HepG2 (cell line): ENCODE data around the gene ZCCHC17. TPM values are rescaled to one million over a fixed set of nuclear protein-coding genes. Genes with fewer than 3 reads are reported as not detected.

Source experiments
- ARNT ChIP-seq: fragments of 450-650 bp; IDR thresholded peaks from 2 replicates; pipeline ENCODE4 v1.6.1; 2017
- EED ChIP-seq: sonication (generic); formaldehyde crosslinking; IDR thresholded peaks from 2 replicates; pipeline ENCODE4 v1.5.0; 2020; ENCODE audit warnings: mild to moderate bottlenecking, missing genetic modification reagents
- ETV6 ChIP-seq: sonication (generic); formaldehyde crosslinking; conservative IDR thresholded peaks from 2 replicates; pipeline ENCODE4 v1.4.0; 2020; ENCODE audit warnings: missing genetic modification reagents
- GMEB2 ChIP-seq: IDR thresholded peaks from 2 replicates; pipeline ENCODE4 v1.6.1; 2016; ENCODE audit warnings: missing biosample characterization, missing genetic modification reagents, low read depth
- JARID2 ChIP-seq: sonication (generic); formaldehyde crosslinking; IDR thresholded peaks from 2 replicates; pipeline ENCODE4 v1.8.1; 2023; ENCODE audit warnings: missing genetic modification reagents, inconsistent platforms; ENCODE audit not compliant: insufficient replicate concordance
- PHF5A ChIP-seq: IDR thresholded peaks from one replicate; pipeline ENCODE4 v1.6.1; 2018; ENCODE audit warnings: low read depth, missing genetic modification reagents; ENCODE audit not compliant: unreplicated experiment
- PITX1 ChIP-seq: sonication (generic); formaldehyde crosslinking; IDR thresholded peaks from 2 replicates; pipeline ENCODE4 v1.5.1; 2020; ENCODE audit warnings: mild to moderate bottlenecking, missing genetic modification reagents
- RERE ChIP-seq: IDR thresholded peaks from 2 replicates; pipeline ENCODE4 v1.6.1; 2016; ENCODE audit warnings: low read depth, missing genetic modification reagents, missing compliant biosample characterization
- SRSF4 ChIP-seq: fragments of 200-400 bp; formaldehyde crosslinking; IDR thresholded peaks from one replicate; pipeline ENCODE4 v1.6.1; 2018; ENCODE audit warnings: mild to moderate bottlenecking, low read depth, low read length, moderate library complexity; ENCODE audit not compliant: poor library complexity, severe bottlenecking
- TCF12 ChIP-seq, 2 experiments: fragments of 450-650 bp in 1 of 2; sonication (generic) in 1 of 2; formaldehyde crosslinking in 1 of 2; IDR thresholded peaks; 2 replicates each; pipeline versions ENCODE4 v1.6.1 to v1.8.0; 2017 to 2022; ENCODE audit warnings: antibody characterized with exemption in 1 of 2, mild to moderate bottlenecking in 1 of 2, missing genetic modification reagents in 1 of 2, moderate library complexity in 1 of 2
- TERF1 ChIP-seq: sonication (generic); formaldehyde crosslinking; IDR thresholded peaks from 2 replicates; pipeline ENCODE4 v1.8.0; 2022; ENCODE audit warnings: mild to moderate bottlenecking, missing genetic modification reagents, moderate library complexity
- THAP9 ChIP-seq: sonication (generic); formaldehyde crosslinking; IDR thresholded peaks from 2 replicates; pipeline ENCODE4; 2020; ENCODE audit warnings: missing genetic modification reagents, mild to moderate bottlenecking, borderline replicate concordance
- ZNF496 ChIP-seq: sonication (generic); formaldehyde crosslinking; IDR thresholded peaks from 2 replicates; pipeline ENCODE4 v1.8.1; 2023; ENCODE audit warnings: mild to moderate bottlenecking, moderate library complexity, missing genetic modification reagents; ENCODE audit not compliant: insufficient replicate concordance
- ZNF672 ChIP-seq: sonication (generic); formaldehyde crosslinking; IDR thresholded peaks from 2 replicates; pipeline ENCODE4 v1.8.1; 2022; ENCODE audit warnings: missing genetic modification reagents
- ZNF784 ChIP-seq: sonication (generic); formaldehyde crosslinking; IDR thresholded peaks from 2 replicates; pipeline ENCODE4 v1.5.1; 2020; ENCODE audit warnings: missing genetic modification reagents, mild to moderate bottlenecking, borderline replicate concordance
- polyA plus RNA-seq, 8 experiments: library from polyadenylated mRNA; depleted of rRNA in 3 of 8; stranded (reverse) in 7 of 8; unstranded in 1 of 8; fragments of >200 nt; fragmentation: Illumina TruSeq in 4 of 8; extraction: Trizol in 4 of 8; gene quantifications; 2 replicates each; pipeline versions ENCODE4 v1.2.1 to v1.2.3, GENCODE V29; 2011 to 2016; ENCODE audit warnings: low read depth in 4 of 8, missing spikeins in 1 of 8, mixed read lengths in 1 of 8; ENCODE audit not compliant: insufficient read depth in 1 of 8
- total RNA-seq, 5 experiments: library from RNA; depleted of rRNA; stranded (reverse); fragments of >200 nt; fragmentation: Illumina TruSeq; extraction: Trizol; gene quantifications; 2 replicates each; pipeline ENCODE4 v1.2.3, GENCODE V29; 2016; ENCODE audit warnings: low read depth in 1 of 5

The ZCCHC17 gene
- total and polyA plus RNA-seq, 2 of the 13 experiments (the other 11 are each of a cell fraction or from before 2014, with no cell fraction given) = 20.5 to 53.0 TPM

GRCh38 chr1:31413405-31414001 lies 116.7 kb downstream of the ZCCHC17 start (continued):
- TF ChIP-seq ZNF784 (CRISPR knock-in tag) = no peak
- TF ChIP-seq JARID2 (CRISPR knock-in tag) = no peak
- TF ChIP-seq THAP9 (CRISPR knock-in tag) = no peak
- no peak for TF ChIP-seq ZNF496 (CRISPR knock-in tag)
- no peak for TF ChIP-seq EED (CRISPR knock-in tag)
- no peak for TF ChIP-seq TCF12 (IDR thresholded peaks at IDR 0.05)
- TF ChIP-seq TCF12 (CRISPR knock-in tag; IDR thresholded peaks at IDR 0.05) = no peak
- no peak for TF ChIP-seq ETV6
- TF ChIP-seq PHF5A (CRISPR knock-in tag) = no peak
- TF ChIP-seq ZNF672 (CRISPR knock-in tag) = no peak
- no peak for TF ChIP-seq ARNT
- TF ChIP-seq PITX1 = no peak
- TF ChIP-seq SRSF4 = no peak
- TF ChIP-seq GMEB2 (CRISPR knock-in tag) = no peak
- no peak for TF ChIP-seq TERF1 (CRISPR knock-in tag)
- TF ChIP-seq RERE (CRISPR knock-in tag) = no peak
